A673 (cell line): ENCODE measurements around the gene KPNA6. TPM values are rescaled to one million over a fixed set of nuclear protein-coding genes. Genes with fewer than 3 reads are reported as not detected.

Source experiments
- BruUV-seq: library from RNA; stranded (reverse); fragments of 400-500 nt; replicated peaks from 2 replicates; lab custom pipeline; 2021; lab: Mats Ljungman, UMichigan
- CTCF ChIA-PET: fragments of 300-600 bp; sonication (Branson Sonifier 250); formaldehyde crosslinking; loops from one replicate; lab custom pipeline; 2022; ENCODE audit warnings: antibody characterized with exemption; lab: Charles Lee
- POLR2A ChIA-PET: fragments of 300-600 bp; sonication (Branson Sonifier 250); formaldehyde crosslinking; loops from one replicate; lab custom pipeline; 2022; ENCODE audit warnings: antibody characterized with exemption; ENCODE audit not compliant: low non-redundant PET; lab: Charles Lee
- DNase-seq: peaks from one replicate; pipeline ENCODE4 v3.0.0-alpha.2; 2015; ENCODE audit warnings: low spot score
- H3K27ac ChIP-seq: fragments of 200-600 bp; sonication (generic); 2 replicates; pipeline ENCODE4 v1.5.1; 2016; ENCODE audit warnings: mixed run types, low read depth, mild to moderate bottlenecking, mixed read lengths, antibody characterized with exemption, low read length; ENCODE audit not compliant: poor library complexity, severe bottlenecking
- H3K27me3 ChIP-seq: fragments of 200-600 bp; sonication (generic); replicated peaks from 2 replicates; pipeline ENCODE4 v1.6.1; 2017; ENCODE audit warnings: mixed run types, low read depth, mild to moderate bottlenecking, mixed read lengths, antibody characterized with exemption, low read length; ENCODE audit not compliant: insufficient read depth, poor library complexity
- H3K36me3 ChIP-seq: fragments of 200-600 bp; sonication (generic); 2 replicates; pipeline ENCODE4 v1.6.1; 2016; ENCODE audit warnings: mixed run types, mild to moderate bottlenecking, mixed read lengths, antibody characterized with exemption, low read length; ENCODE audit not compliant: insufficient read depth, poor library complexity, severe bottlenecking
- H3K4me1 ChIP-seq: fragments of 200-600 bp; sonication (generic); 2 replicates; pipeline ENCODE4 v1.6.1; 2017; ENCODE audit warnings: mixed run types, mild to moderate bottlenecking, mixed read lengths, antibody characterized with exemption, low read length; ENCODE audit not compliant: insufficient read depth, poor library complexity, severe bottlenecking
- H3K4me3 ChIP-seq: fragments of 200-600 bp; sonication (generic); 2 replicates; pipeline ENCODE4 v1.5.1; 2016; ENCODE audit warnings: low read depth, mixed run types, mild to moderate bottlenecking, mixed read lengths, low read length; ENCODE audit not compliant: poor library complexity, severe bottlenecking
- H3K9me3 ChIP-seq: fragments of 200-600 bp; sonication (generic); 2 replicates; pipeline ENCODE4 v1.6.1; 2016; ENCODE audit warnings: mixed run types, low read depth, mild to moderate bottlenecking, mixed read lengths, antibody characterized with exemption, low read length; ENCODE audit not compliant: poor library complexity, severe bottlenecking
- CTCF ChIP-seq: fragments of 300-800, 200-600 bp; sonication (generic); conservative IDR thresholded peaks from 2 replicates; pipeline ENCODE4 v1.5.1; 2017; ENCODE audit warnings: low read depth, mild to moderate bottlenecking, antibody characterized with exemption, low read length, moderate library complexity, mixed read lengths
- EZH2 ChIP-seq: fragments of 200-600 bp; sonication (generic); IDR thresholded peaks from 2 replicates; pipeline ENCODE4 v1.6.1; 2017; ENCODE audit warnings: borderline replicate concordance, low read depth, mild to moderate bottlenecking, mixed read lengths, antibody characterized with exemption, low read length; ENCODE audit not compliant: poor library complexity, severe bottlenecking
- intact Hi-C: fragments of 100-400 bp; cut with micrococcal nuclease; formaldehyde crosslinking; loops from one replicate; pipeline ENCODE4 v1.10.0; 2022; ENCODE audit not compliant: unreplicated experiment
- total RNA-seq: library from RNA; stranded (reverse); gene quantifications from 2 replicates; pipeline ENCODE4 v1.2.3, GENCODE V29; 2021

Gene KPNA6
- total RNA-seq, 1 experiment from 2014 or later, result 96.8 TPM

- peaks cover 14% of the 10 kb centered on the region for H3K4me1 ChIP-seq
- no TSS peak for BruUV-seq
- CTCF ChIA-PET, result interaction anchor here (0.5 to 1.2 kb wide), 3 partner anchors 14 to 92 kb away, joined by 3 to 4 read pairs (median 3); no protein-coding TSS in a partner anchor
- no peaks in the 10 kb centered on the region for H3K9me3 ChIP-seq
- intact Hi-C loops, result no loop called here
- TF ChIP-seq EZH2, result no peak
- no peak for TF ChIP-seq CTCF
- peak overlapping the region; percentile 62 for H3K4me3 ChIP-seq
- H3K36me3 ChIP-seq, result peaks cover 14% of the 10 kb centered on the region
- DNase-seq, result peak; percentile 76
- H3K27me3 ChIP-seq, result no peaks in the 10 kb centered on the region
- H3K27ac ChIP-seq, result peak overlapping the region; percentile 58
- POLR2A ChIA-PET, result no interaction called here
These were observed 93.4 kb downstream of the KPNA6 start for GRCh38 chr1:32201011-32201855.

- peaks cover 7% of the 10 kb centered on the region for H3K36me3 ChIP-seq
- no TSS peak for BruUV-seq
- peaks cover 11% of the 10 kb centered on the region for H3K4me1 ChIP-seq
- H3K27me3 ChIP-seq, result no peaks in the 10 kb centered on the region
- no peak for TF ChIP-seq EZH2
- no peak for TF ChIP-seq CTCF
- intact Hi-C loops, result no loop called here
- DNase-seq, result no peak
- peak overlapping the region; percentile 87 for H3K27ac ChIP-seq
- H3K9me3 ChIP-seq, result no peaks in the 10 kb centered on the region
- POLR2A ChIA-PET, result interaction anchor here (0.5 kb wide), 1 partner anchor 990 kb away, joined by 3 read pairs; no protein-coding TSS in a partner anchor
- CTCF ChIA-PET, result no interaction called here
- peak overlapping the region; percentile 80 for H3K4me3 ChIP-seq
These were observed 97.1 kb downstream of the KPNA6 start for GRCh38 chr1:32204943-32205361.

- Histone ChIP-seq H3K9me3 (no peaks in the 10 kb centered on the region), H3K4me3 (peak within 1 kb of the TSS; percentile 80), H3K27ac (peak within 1 kb of the TSS; percentile 87), H3K4me1 (peaks cover 7% of the 10 kb centered on the region), H3K27me3 (no peaks in the 10 kb centered on the region), H3K36me3 (peaks cover 7% of the 10 kb centered on the region)
- no peak for TF ChIP-seq EZH2
- TF ChIP-seq CTCF, result no peak
- TSS peak; percentile 78 for BruUV-seq
- CTCF ChIA-PET, result interaction anchor here (0.5 kb wide), 1 partner anchor 315 kb away, joined by 4 read pairs; no protein-coding TSS in a partner anchor
- intact Hi-C loops, result no loop called here
- DNase-seq, result peak; percentile 92
- POLR2A ChIA-PET, result no interaction called here
These were observed 97.8 kb downstream of the KPNA6 start, which contains the start of gene IQCC for GRCh38 chr1:32205401-32206370. Gene IQCC, plus strand, starts transcription at chr1:32205671. Its CDS starts 11 bp downstream, at chr1:32205682.
